ENCODE results near the gene PROZ. TPM values are rescaled to one million over a fixed set of nuclear protein-coding genes. Genes with fewer than 3 reads are reported as not detected.
"Not testable (repeated sequence)": the region's sequence is repeated elsewhere in the genome, so short reads cannot be mapped to it uniquely, and the experiment has no call there.

PROZ gene
- total RNA-seq, 2 experiments from 2014 or later, result not detected

- Mint-ChIP-seq H3K9me3 (peaks cover 17% of the 10 kb centered on the region), H3K4me1 (ENCODE audit: low read depth) (peaks cover 7% of the 10 kb centered on the region), H3K27me3 (no peaks in the 10 kb centered on the region), H3K36me3 (peaks cover 4% of the 10 kb centered on the region), H3K27ac (no peak overlapping the region), H3K4me3 (no peak overlapping the region)
- CTCF ChIA-PET, result no interaction called here
- DNase-seq, result no peak
- intact Hi-C loops (cut with micrococcal nuclease), result loop anchor here (10.0 kb wide), 1 partner anchor 194 kb away; the partner anchor contains the start of gene MCF2L
- POLR2A ChIA-PET, result no interaction called here
Observed at GRCh38 chr13:113158946-113159345, 498 bp downstream of the PROZ start.

- Mint-ChIP-seq H3K9me3 (peaks cover 17% of the 10 kb centered on the region), H3K27ac (no peak overlapping the region), H3K4me3 (no peak overlapping the region), H3K36me3 (peaks cover 4% of the 10 kb centered on the region), H3K27me3 (no peaks in the 10 kb centered on the region), H3K4me1 (ENCODE audit: low read depth) (peaks cover 7% of the 10 kb centered on the region)
- ChIA-PET POLR2A (no interaction called here), CTCF (no interaction called here)
- DNase-seq, result no peak
- intact Hi-C loops (cut with micrococcal nuclease), result loop anchor here (10.0 kb wide), 1 partner anchor 195 kb away; the partner anchor contains the start of gene MCF2L
Observed at GRCh38 chr13:113159701-113160100, 1.3 kb downstream of the PROZ start.

- H3K4me1 Mint-ChIP-seq (ENCODE audit: low read depth), result peaks cover 14% of the 10 kb centered on the region
- POLR2A ChIA-PET, result no interaction called here
- intact Hi-C loops (cut with micrococcal nuclease), result no loop called here
- no peak for DNase-seq
- H3K27me3 Mint-ChIP-seq, result no peaks in the 10 kb centered on the region
- no peaks in the 10 kb centered on the region for H3K36me3 Mint-ChIP-seq
- CTCF ChIA-PET, result no interaction called here
- peak overlapping the region; percentile 29 for H3K4me3 Mint-ChIP-seq
- H3K9me3 Mint-ChIP-seq, result peaks cover 5% of the 10 kb centered on the region
- H3K27ac Mint-ChIP-seq, result peak overlapping the region; percentile 54
Observed at GRCh38 chr13:113160983-113161382, 2.5 kb downstream of the PROZ start.

- intact Hi-C loops (cut with micrococcal nuclease), result no loop called here
- peaks cover under 1% of the 10 kb centered on the region for H3K9me3 Mint-ChIP-seq
- peak overlapping the region; percentile 29 for H3K4me3 Mint-ChIP-seq
- no peaks in the 10 kb centered on the region for H3K27me3 Mint-ChIP-seq
- CTCF ChIA-PET, result no interaction called here
- H3K27ac Mint-ChIP-seq, result peak overlapping the region; percentile 54
- POLR2A ChIA-PET, result no interaction called here
- DNase-seq, result no peak
- no peaks in the 10 kb centered on the region for H3K36me3 Mint-ChIP-seq
- H3K4me1 Mint-ChIP-seq (ENCODE audit: low read depth), result peaks cover 18% of the 10 kb centered on the region
Observed at GRCh38 chr13:113161433-113161832, 3.0 kb downstream of the PROZ start.

GRCh38 chr13:113161975-113162374, 3.5 kb downstream of the PROZ start:
- peaks cover 18% of the 10 kb centered on the region for H3K4me1 Mint-ChIP-seq (ENCODE audit: low read depth)
- peak; percentile 36 for DNase-seq
- POLR2A ChIA-PET; H3K4me3 Mint-ChIP-seq; CTCF ChIA-PET; H3K27ac Mint-ChIP-seq; H3K27me3 Mint-ChIP-seq; intact Hi-C loops (cut with micrococcal nuclease); H3K9me3 Mint-ChIP-seq; H3K36me3 Mint-ChIP-seq: not testable (repeated sequence)

GRCh38 chr13:113162783-113163685, 4.6 kb downstream of the PROZ start:
- Mint-ChIP-seq H3K36me3 (peaks cover 7% of the 10 kb centered on the region), H3K27me3 (no peaks in the 10 kb centered on the region), H3K9me3 (peaks cover 2% of the 10 kb centered on the region), H3K4me1 (ENCODE audit: low read depth) (peaks cover 18% of the 10 kb centered on the region), H3K4me3 (no peak overlapping the region), H3K27ac (no peak overlapping the region)
- CTCF ChIA-PET, result no interaction called here
- POLR2A ChIA-PET, result no interaction called here
- peak; percentile 31 for DNase-seq
- intact Hi-C loops (cut with micrococcal nuclease), result no loop called here

- ChIA-PET CTCF (no interaction called here), POLR2A (no interaction called here)
- H3K36me3 Mint-ChIP-seq, result peaks cover 21% of the 10 kb centered on the region
- no peak overlapping the region for H3K27ac Mint-ChIP-seq
- peaks cover 4% of the 10 kb centered on the region for H3K9me3 Mint-ChIP-seq
- H3K4me1 Mint-ChIP-seq (ENCODE audit: low read depth), result peaks cover 18% of the 10 kb centered on the region
- H3K4me3 Mint-ChIP-seq, result no peak overlapping the region
- intact Hi-C loops (cut with micrococcal nuclease), result no loop called here
- DNase-seq, result no peak
- no peaks in the 10 kb centered on the region for H3K27me3 Mint-ChIP-seq
Observed at GRCh38 chr13:113164492-113164891, 6.0 kb downstream of the PROZ start.

GRCh38 chr13:113166266-113166665, 7.8 kb downstream of the PROZ start:
- ChIA-PET POLR2A (no interaction called here), CTCF (no interaction called here)
- Mint-ChIP-seq H3K27ac (no peak overlapping the region), H3K4me1 (ENCODE audit: low read depth) (peaks cover 23% of the 10 kb centered on the region), H3K4me3 (no peak overlapping the region), H3K36me3 (peaks cover 32% of the 10 kb centered on the region), H3K9me3 (peaks cover 4% of the 10 kb centered on the region), H3K27me3 (no peaks in the 10 kb centered on the region)
- peak; percentile 35 for DNase-seq
- intact Hi-C loops (cut with micrococcal nuclease), result no loop called here

GRCh38 chr13:113166681-113167080, 8.2 kb downstream of the PROZ start:
- Mint-ChIP-seq H3K4me3 (no peak overlapping the region), H3K9me3 (peaks cover 4% of the 10 kb centered on the region), H3K27ac (no peak overlapping the region), H3K27me3 (no peaks in the 10 kb centered on the region), H3K36me3 (peaks cover 37% of the 10 kb centered on the region), H3K4me1 (ENCODE audit: low read depth) (peaks cover 22% of the 10 kb centered on the region)
- no peak for DNase-seq
- POLR2A ChIA-PET, result no interaction called here
- intact Hi-C loops (cut with micrococcal nuclease), result no loop called here
- CTCF ChIA-PET, result no interaction called here

GRCh38 chr13:113167155-113167554, 8.7 kb downstream of the PROZ start:
- H3K9me3 Mint-ChIP-seq, result peaks cover 4% of the 10 kb centered on the region
- H3K27ac Mint-ChIP-seq, result no peak overlapping the region
- ChIA-PET CTCF (no interaction called here), POLR2A (no interaction called here)
- intact Hi-C loops (cut with micrococcal nuclease), result no loop called here
- peaks cover 22% of the 10 kb centered on the region for H3K4me1 Mint-ChIP-seq (ENCODE audit: low read depth)
- peaks cover 39% of the 10 kb centered on the region for H3K36me3 Mint-ChIP-seq
- no peaks in the 10 kb centered on the region for H3K27me3 Mint-ChIP-seq
- H3K4me3 Mint-ChIP-seq, result no peak overlapping the region
- no peak for DNase-seq

- Mint-ChIP-seq H3K27ac (no peak overlapping the region), H3K4me1 (ENCODE audit: low read depth) (peaks cover 22% of the 10 kb centered on the region)
- CTCF ChIA-PET, result no interaction called here
Observed at GRCh38 chr13:113167575-113167974, 9.1 kb downstream of the PROZ start.

GRCh38 chr13:113168211-113168610, 9.8 kb downstream of the PROZ start:
- Mint-ChIP-seq H3K9me3 (peaks cover 4% of the 10 kb centered on the region), H3K4me3 (no peak overlapping the region), H3K36me3 (peaks cover 45% of the 10 kb centered on the region), H3K27me3 (no peaks in the 10 kb centered on the region), H3K4me1 (ENCODE audit: low read depth) (peaks cover 22% of the 10 kb centered on the region), H3K27ac (no peak overlapping the region)
- DNase-seq, result no peak
- ChIA-PET POLR2A (no interaction called here), CTCF (no interaction called here)
- intact Hi-C loops (cut with micrococcal nuclease), result no loop called here

More at GRCh38 chr13:113167575-113167974, 9.1 kb downstream of the PROZ start:
- Mint-ChIP-seq H3K4me3 (no peak overlapping the region), H3K27me3 (no peaks in the 10 kb centered on the region), H3K9me3 (peaks cover 4% of the 10 kb centered on the region), H3K36me3 (peaks cover 41% of the 10 kb centered on the region)
- POLR2A ChIA-PET, result no interaction called here
- intact Hi-C loops (cut with micrococcal nuclease), result no loop called here
- no peak for DNase-seq
